Measurements from ENCODE around the gene APOB. TPM values are rescaled to one million over a fixed set of nuclear protein-coding genes. Genes with fewer than 3 reads are reported as not detected.

The APOB gene
- total RNA-seq, 1 experiment from 2014 or later, result not detected

DNA sequence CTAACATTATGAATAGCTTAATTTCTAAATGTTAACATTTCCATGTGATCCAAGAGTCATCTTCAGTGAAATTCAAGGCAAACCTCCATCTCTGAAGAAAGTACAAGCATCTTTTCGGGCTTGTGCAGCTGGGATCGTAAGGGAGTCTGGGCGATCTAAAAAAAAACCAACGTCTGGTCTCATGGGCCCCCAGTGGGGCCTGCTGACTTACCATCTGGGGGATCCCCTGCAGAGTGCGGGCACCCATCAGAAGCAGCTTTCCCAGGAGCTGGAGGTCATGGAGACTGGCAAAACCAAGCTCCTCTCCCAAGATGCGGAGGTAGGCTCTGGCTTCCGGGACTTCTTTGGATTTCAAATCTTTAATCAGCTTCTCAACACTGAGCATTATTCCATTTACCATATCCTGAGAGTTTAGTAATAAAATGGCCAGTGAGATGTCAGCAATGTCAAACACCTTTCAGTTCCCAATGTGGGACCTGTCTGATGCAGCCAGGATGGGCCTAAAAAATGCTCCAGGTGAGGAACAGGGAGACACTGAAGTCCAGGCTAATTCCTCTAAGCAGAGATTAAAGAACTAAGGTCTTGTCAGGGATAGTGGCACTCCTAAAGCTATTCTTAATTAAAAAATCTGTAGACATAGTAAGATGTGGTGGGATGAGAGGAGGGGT, 19.0 kb downstream of the APOB start:
- ChIA-PET POLR2A (ENCODE audit: low non-redundant PET) (no interaction called here), CTCF (no interaction called here)
- DNase-seq (ENCODE audit: low spot score), result no peak
- Histone ChIP-seq H3K36me3 (ENCODE audit: insufficient read depth, low read length, poor library complexity, severe bottlenecking) (no peaks in the 10 kb centered on the region), H3K4me1 (ENCODE audit: insufficient read depth, low read length, poor library complexity, severe bottlenecking) (no peaks in the 10 kb centered on the region), H3K27ac (ENCODE audit: low read depth, low read length, poor library complexity, severe bottlenecking) (no peak overlapping the region), H3K27me3 (replicated peaks; ENCODE audit: insufficient read depth, low read depth, low read length, poor library complexity) (peaks cover 63% of the 10 kb centered on the region), H3K9me3 (ENCODE audit: low read depth, low read length, poor library complexity, severe bottlenecking) (no peaks in the 10 kb centered on the region), H3K4me3 (ENCODE audit: low read depth, low read length, poor library complexity, severe bottlenecking) (no peak overlapping the region)
- TF ChIP-seq, protein P1, sequence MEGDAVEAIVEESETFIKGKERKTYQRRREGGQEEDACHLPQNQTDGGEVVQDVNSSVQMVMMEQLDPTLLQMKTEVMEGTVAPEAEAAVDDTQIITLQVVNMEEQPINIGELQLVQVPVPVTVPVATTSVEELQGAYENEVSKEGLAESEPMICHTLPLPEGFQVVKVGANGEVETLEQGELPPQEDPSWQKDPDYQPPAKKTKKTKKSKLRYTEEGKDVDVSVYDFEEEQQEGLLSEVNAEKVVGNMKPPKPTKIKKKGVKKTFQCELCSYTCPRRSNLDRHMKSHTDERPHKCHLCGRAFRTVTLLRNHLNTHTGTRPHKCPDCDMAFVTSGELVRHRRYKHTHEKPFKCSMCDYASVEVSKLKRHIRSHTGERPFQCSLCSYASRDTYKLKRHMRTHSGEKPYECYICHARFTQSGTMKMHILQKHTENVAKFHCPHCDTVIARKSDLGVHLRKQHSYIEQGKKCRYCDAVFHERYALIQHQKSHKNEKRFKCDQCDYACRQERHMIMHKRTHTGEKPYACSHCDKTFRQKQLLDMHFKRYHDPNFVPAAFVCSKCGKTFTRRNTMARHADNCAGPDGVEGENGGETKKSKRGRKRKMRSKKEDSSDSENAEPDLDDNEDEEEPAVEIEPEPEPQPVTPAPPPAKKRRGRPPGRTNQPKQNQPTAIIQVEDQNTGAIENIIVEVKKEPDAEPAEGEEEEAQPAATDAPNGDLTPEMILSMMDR (conservative IDR thresholded peaks at IDR 0.05; ENCODE audit: low read depth, low read length), result no peak
- no peak for TF ChIP-seq EZH2 (IDR thresholded peaks at IDR 0.05; ENCODE audit: borderline replicate concordance, low read depth, low read length, poor library complexity, severe bottlenecking)
- intact Hi-C loops (cut with micrococcal nuclease; ENCODE audit: unreplicated experiment), result loop anchor here (5.0 kb wide), 1 partner anchor 363 kb away; no protein-coding TSS in a partner anchor
- BruUV-seq (replicated peaks), result no TSS peak

DNA sequence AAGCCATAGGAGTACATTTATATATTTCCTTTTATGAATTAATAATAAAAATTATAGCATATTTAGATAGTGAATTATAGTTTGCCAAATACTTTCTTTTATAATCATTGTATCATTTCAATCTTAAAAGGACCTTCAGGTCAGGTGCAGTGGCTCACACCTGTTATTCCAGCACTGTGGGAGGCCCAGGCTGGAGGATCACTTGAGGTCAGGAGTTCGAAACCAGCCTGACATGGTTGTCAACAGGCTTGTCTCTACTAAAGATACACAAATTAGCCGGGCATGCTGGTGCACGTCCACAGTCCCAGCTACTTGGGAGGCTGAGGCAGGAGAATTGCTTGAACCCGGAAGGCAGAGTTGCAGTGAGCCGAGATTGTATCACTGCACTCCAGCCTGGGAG, 19.7 kb downstream of the APOB start:
- intact Hi-C loops (cut with micrococcal nuclease; ENCODE audit: unreplicated experiment), result no loop called here
- Histone ChIP-seq H3K36me3 (ENCODE audit: insufficient read depth, low read length, poor library complexity, severe bottlenecking) (no peaks in the 10 kb centered on the region), H3K4me3 (ENCODE audit: low read depth, low read length, poor library complexity, severe bottlenecking) (no peak overlapping the region), H3K9me3 (ENCODE audit: low read depth, low read length, poor library complexity, severe bottlenecking) (no peaks in the 10 kb centered on the region), H3K27ac (ENCODE audit: low read depth, low read length, poor library complexity, severe bottlenecking) (no peak overlapping the region), H3K27me3 (replicated peaks; ENCODE audit: insufficient read depth, low read depth, low read length, poor library complexity) (peaks cover 63% of the 10 kb centered on the region), H3K4me1 (ENCODE audit: insufficient read depth, low read length, poor library complexity, severe bottlenecking) (no peaks in the 10 kb centered on the region)
- TF ChIP-seq EZH2 (IDR thresholded peaks at IDR 0.05; ENCODE audit: borderline replicate concordance, low read depth, low read length, poor library complexity, severe bottlenecking), result no peak
- TF ChIP-seq, protein P1 (conservative IDR thresholded peaks at IDR 0.05; ENCODE audit: low read depth, low read length), result no peak
- BruUV-seq (replicated peaks), result no TSS peak
- ChIA-PET CTCF (no interaction called here), POLR2A (ENCODE audit: low non-redundant PET) (no interaction called here)
- no peak for DNase-seq (ENCODE audit: low spot score)

DNA sequence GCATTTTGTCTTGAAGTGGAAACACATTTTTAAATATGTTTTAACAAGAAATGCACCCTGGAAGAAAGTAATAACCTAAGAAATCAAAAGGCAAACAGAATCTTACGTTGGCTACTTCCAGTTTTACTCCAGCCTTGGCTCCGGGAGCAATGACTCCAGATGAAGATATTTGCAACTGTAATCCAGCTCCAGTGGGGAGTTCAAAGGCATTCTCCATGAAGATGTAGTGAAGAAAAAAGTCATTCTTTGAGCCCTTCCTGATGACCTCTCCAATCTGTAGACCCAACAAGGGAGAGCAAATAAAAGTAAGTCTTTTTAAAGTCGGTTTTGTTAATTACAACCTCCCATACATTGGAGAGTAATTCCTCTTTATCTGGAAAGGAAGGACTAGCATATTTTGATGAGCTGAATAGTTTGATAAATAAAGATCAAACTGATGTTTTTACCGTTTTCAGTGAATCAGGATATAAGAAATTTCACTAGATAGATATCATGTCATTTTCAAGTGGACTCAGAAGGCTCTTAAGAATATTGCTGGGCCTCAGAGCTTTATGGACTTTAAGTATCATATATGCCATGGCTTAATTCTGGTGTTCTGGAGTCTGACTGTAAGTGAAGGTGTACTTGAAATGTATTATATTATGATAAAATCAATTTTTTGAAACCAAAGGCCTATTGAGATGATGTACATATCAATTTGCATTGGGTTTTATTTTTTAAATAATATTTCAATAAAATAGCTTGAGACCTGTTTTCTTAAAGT, 20.3 kb downstream of the APOB start:
- POLR2A ChIA-PET (ENCODE audit: low non-redundant PET), result no interaction called here

More for the DNA sequence above, 20.3 kb downstream of the APOB start:
- Histone ChIP-seq H3K9me3 (ENCODE audit: low read depth, low read length, poor library complexity, severe bottlenecking) (no peaks in the 10 kb centered on the region), H3K36me3 (ENCODE audit: insufficient read depth, low read length, poor library complexity, severe bottlenecking) (no peaks in the 10 kb centered on the region), H3K4me1 (ENCODE audit: insufficient read depth, low read length, poor library complexity, severe bottlenecking) (no peaks in the 10 kb centered on the region), H3K27ac (ENCODE audit: low read depth, low read length, poor library complexity, severe bottlenecking) (no peak overlapping the region), H3K27me3 (replicated peaks; ENCODE audit: insufficient read depth, low read depth, low read length, poor library complexity) (peaks cover 63% of the 10 kb centered on the region), H3K4me3 (ENCODE audit: low read depth, low read length, poor library complexity, severe bottlenecking) (no peak overlapping the region)
- no TSS peak for BruUV-seq (replicated peaks)
- CTCF ChIA-PET, result no interaction called here
- intact Hi-C loops (cut with micrococcal nuclease; ENCODE audit: unreplicated experiment), result no loop called here
- no peak for DNase-seq (ENCODE audit: low spot score)
- TF ChIP-seq, protein P1 (conservative IDR thresholded peaks at IDR 0.05; ENCODE audit: low read depth, low read length), result no peak
- no peak for TF ChIP-seq EZH2 (IDR thresholded peaks at IDR 0.05; ENCODE audit: borderline replicate concordance, low read depth, low read length, poor library complexity, severe bottlenecking)
